GM19324 (cell line): ENCODE measurements around the gene DCAF8.

Experiments used
- ATAC-seq: cut with Tn5 transposase; IDR thresholded peaks from one replicate; pipeline ENCODE4 v1.9.1; 2021; ENCODE audit warnings: mild to moderate bottlenecking, moderate library complexity; ENCODE audit not compliant: unreplicated experiment, low FRiP score

Gene DCAF8

GRCh38 chr1:160177667-160178066 is 84.7 kb downstream of the DCAF8 start:
- ATAC-seq = no peak

GRCh38 chr1:160177231-160177630 is 85.1 kb downstream of the DCAF8 start:
- ATAC-seq = no peak

GRCh38 chr1:160171980-160172379 is 90.4 kb downstream of the DCAF8 start:
- ATAC-seq = no peak

- ATAC-seq = no peak
These were observed 91.0 kb downstream of the DCAF8 start for GRCh38 chr1:160171354-160171753.

- no peak for ATAC-seq
These were observed 92.6 kb downstream of the DCAF8 start for GRCh38 chr1:160169553-160170399.

GRCh38 chr1:160168609-160169369 is 93.6 kb downstream of the DCAF8 start:
- no peak for ATAC-seq

- no peak for ATAC-seq
These were observed 94.3 kb downstream of the DCAF8 start for GRCh38 chr1:160168016-160168415.

GRCh38 chr1:160167580-160167979 is 94.8 kb downstream of the DCAF8 start:
- no peak for ATAC-seq

GRCh38 chr1:160167056-160167455 is 95.3 kb downstream of the DCAF8 start:
- ATAC-seq = no peak

- no peak for ATAC-seq
These were observed 96.0 kb downstream of the DCAF8 start for GRCh38 chr1:160166166-160166868.
